H9 (cell line): ENCODE measurements around the gene PMS1. TPM values are rescaled to one million over a fixed set of nuclear protein-coding genes. Genes with fewer than 3 reads are reported as not detected.

Experiments used
- DNase-seq: peaks from one replicate; pipeline ENCODE4 v3.0.0-alpha.2; 2017
- H2AFZ ChIP-seq: one replicate; pipeline ENCODE4 v1.6.1; 2013; ENCODE audit warnings: mild to moderate bottlenecking, low read length, control low read depth, moderate library complexity
- H2AK5ac ChIP-seq: 2 replicates; pipeline ENCODE4 v1.6.1; 2013; ENCODE audit warnings: low read length, control low read depth, mixed read lengths; ENCODE audit not compliant: insufficient read length
- H2BK120ac ChIP-seq: one replicate; pipeline ENCODE4 v1.6.1; 2013; ENCODE audit warnings: low read depth, mild to moderate bottlenecking, low read length, control low read depth, inconsistent platforms; ENCODE audit not compliant: poor library complexity, severe bottlenecking
- H2BK12ac ChIP-seq: 2 replicates; pipeline ENCODE4 v1.6.1; 2013; ENCODE audit warnings: low read length, control low read depth, mixed read lengths, low read depth; ENCODE audit not compliant: insufficient read length
- H2BK15ac ChIP-seq: 2 replicates; pipeline ENCODE4 v1.6.1; 2013; ENCODE audit warnings: low read depth, low read length, control low read depth
- H2BK20ac ChIP-seq: one replicate; pipeline ENCODE4 v1.6.1; 2013; ENCODE audit warnings: low read depth, mild to moderate bottlenecking, low read length, control low read depth, inconsistent platforms; ENCODE audit not compliant: poor library complexity, severe bottlenecking
- H2BK5ac ChIP-seq: 2 replicates; pipeline ENCODE4 v1.6.1; 2013; ENCODE audit warnings: low read length, control low read depth, mixed read lengths; ENCODE audit not compliant: insufficient read length
- H3K14ac ChIP-seq: 2 replicates; pipeline ENCODE4 v1.6.1; 2013; ENCODE audit warnings: low read length, control low read depth; ENCODE audit not compliant: insufficient read depth
- H3K18ac ChIP-seq: 2 replicates; pipeline ENCODE4 v1.6.1; 2013; ENCODE audit warnings: low read depth, mild to moderate bottlenecking, mixed read lengths, low read length, control low read depth; ENCODE audit not compliant: insufficient read length
- H3K23ac ChIP-seq: 2 replicates; pipeline ENCODE4 v1.6.1; 2013; ENCODE audit warnings: low read length, control low read depth, mixed read lengths, low read depth; ENCODE audit not compliant: insufficient read length
- H3K23me2 ChIP-seq: 2 replicates; pipeline ENCODE4 v1.6.1; 2013; ENCODE audit warnings: low read depth, mild to moderate bottlenecking, mixed read lengths, low read length, control low read depth; ENCODE audit not compliant: insufficient read length, poor library complexity, severe bottlenecking
- H3K27ac ChIP-seq: 2 replicates; pipeline ENCODE4 v1.5.1; 2013; ENCODE audit warnings: low read length, control low read depth, mixed read lengths, low read depth; ENCODE audit not compliant: insufficient read length
- H3K27me3 ChIP-seq: 2 replicates; pipeline ENCODE4 v1.6.1; 2013; ENCODE audit warnings: low read length, control low read depth, inconsistent platforms; ENCODE audit not compliant: insufficient read depth
- H3K4ac ChIP-seq: 2 replicates; pipeline ENCODE4 v1.6.1; 2013; ENCODE audit warnings: low read depth, mild to moderate bottlenecking, control low read depth, inconsistent platforms, low read length, moderate library complexity
- H3K4me1 ChIP-seq: 2 replicates; pipeline ENCODE4 v1.6.1; 2013; ENCODE audit warnings: low read length, control low read depth, inconsistent platforms; ENCODE audit not compliant: insufficient read depth
- H3K4me2 ChIP-seq: 2 replicates; pipeline ENCODE4 v1.6.1; 2013; ENCODE audit warnings: low read length, control low read depth, mixed read lengths; ENCODE audit not compliant: insufficient read length, insufficient read depth
- H3K56ac ChIP-seq: 2 replicates; pipeline ENCODE4 v1.6.1; 2013; ENCODE audit warnings: low read depth, mild to moderate bottlenecking, mixed read lengths, low read length, control low read depth; ENCODE audit not compliant: insufficient read length
- H3K79me1 ChIP-seq: 2 replicates; pipeline ENCODE4 v1.6.1; 2013; ENCODE audit warnings: low read depth, mild to moderate bottlenecking, moderate library complexity, low read length, control low read depth, inconsistent platforms; ENCODE audit not compliant: insufficient read depth, poor library complexity, severe bottlenecking
- H3K79me2 ChIP-seq: 2 replicates; pipeline ENCODE4 v1.6.1; 2013; ENCODE audit warnings: low read length, control low read depth, inconsistent platforms; ENCODE audit not compliant: insufficient read depth
- H3K9ac ChIP-seq: 2 replicates; pipeline ENCODE4 v1.6.1; 2013; ENCODE audit warnings: low read length, control low read depth, mixed read lengths; ENCODE audit not compliant: insufficient read length; ENCODE audit errors: extremely low read depth
- H3K9me3 ChIP-seq: one replicate; pipeline ENCODE4 v1.6.1; 2013; ENCODE audit warnings: low read depth, low read length, inconsistent platforms; ENCODE audit not compliant: control insufficient read depth
- H3T11ph ChIP-seq: one replicate; pipeline ENCODE4 v1.6.1; 2013; ENCODE audit warnings: mild to moderate bottlenecking, low read length, control low read depth, inconsistent platforms
- H4K20me1 ChIP-seq: one replicate; pipeline ENCODE4 v1.6.1; 2013; ENCODE audit not compliant: control insufficient read depth, insufficient read length, insufficient read depth
- H4K5ac ChIP-seq: 2 replicates; pipeline ENCODE4 v1.6.1; 2013; ENCODE audit warnings: low read depth, mild to moderate bottlenecking, mixed read lengths, low read length, control low read depth; ENCODE audit not compliant: insufficient read length
- H4K8ac ChIP-seq: replicated peaks from 2 replicates; pipeline ENCODE4 v1.6.1; 2013; ENCODE audit warnings: low read length, control low read depth, mixed read lengths, low read depth; ENCODE audit not compliant: insufficient read length
- H4K91ac ChIP-seq: 2 replicates; pipeline ENCODE4 v1.6.1; 2013; ENCODE audit warnings: low read depth, mild to moderate bottlenecking, moderate library complexity, mixed read lengths, low read length, control low read depth; ENCODE audit not compliant: insufficient read length
- H3K27ac Mint-ChIP-seq, 3 experiments: 2 replicates in 2 of 3; 3 replicates in 1 of 3; pipeline ENCODE4 v1.8.0; 2020 to 2021; ENCODE audit warnings: mixed read lengths in 3 of 3, mild to moderate bottlenecking in 1 of 3, moderate library complexity in 1 of 3
- H3K27me3 Mint-ChIP-seq: 2 replicates; pipeline ENCODE4 v1.8.0; 2021; ENCODE audit warnings: low read depth, mild to moderate bottlenecking, moderate library complexity, mixed read lengths
- H3K36me3 Mint-ChIP-seq, 3 experiments: 2 replicates in 2 of 3; 3 replicates in 1 of 3; pipeline ENCODE4 v1.8.0; 2020 to 2021; ENCODE audit warnings: low read depth in 3 of 3, mixed read lengths in 3 of 3; ENCODE audit not compliant: insufficient read depth in 1 of 3
- H3K4me1 Mint-ChIP-seq, 2 experiments: 2 replicates each; pipeline ENCODE4 v1.8.0; 2020; ENCODE audit warnings: mixed read lengths in 2 of 2
- H3K4me3 Mint-ChIP-seq, 2 experiments: 2 replicates in 1 of 2; 3 replicates in 1 of 2; pipeline ENCODE4 v1.8.0; 2020 to 2021; ENCODE audit warnings: mild to moderate bottlenecking in 2 of 2, mixed read lengths in 2 of 2, moderate library complexity in 1 of 2
- H3K9me3 Mint-ChIP-seq, 2 experiments: 2 replicates in 1 of 2; 3 replicates in 1 of 2; pipeline ENCODE4 v1.8.0; 2020; ENCODE audit warnings: mild to moderate bottlenecking in 2 of 2, mixed read lengths in 2 of 2, moderate library complexity in 1 of 2
- WGBS: extraction: QIAGEN DNeasy Blood & Tissue Kit; methylation state at CpG from one replicate; pipeline ENCODE4 v1.1.7; 2013; ENCODE audit warnings: missing lambda C conversion rate, low lambda C conversion rate, mixed read lengths; ENCODE audit not compliant: insufficient read length; ENCODE audit errors: extremely low coverage; 5-methylcytosine and 5-hydroxymethylcytosine counted together
- total RNA-seq: library from RNA; stranded (reverse); gene quantifications from 2 replicates; pipeline ENCODE4 v1.2.1, GENCODE V29; 2021
- TF ChIP-seq, protein P1 (sequence below): fragments of 200-600 bp; sonication (generic); conservative IDR thresholded peaks from 3 replicates; pipeline ENCODE4 v1.8.0; 2021; ENCODE audit warnings: antibody characterized with exemption, mild to moderate bottlenecking

Gene PMS1
- total RNA-seq, 1 experiment from 2014 or later = 47.2 TPM

DNA sequence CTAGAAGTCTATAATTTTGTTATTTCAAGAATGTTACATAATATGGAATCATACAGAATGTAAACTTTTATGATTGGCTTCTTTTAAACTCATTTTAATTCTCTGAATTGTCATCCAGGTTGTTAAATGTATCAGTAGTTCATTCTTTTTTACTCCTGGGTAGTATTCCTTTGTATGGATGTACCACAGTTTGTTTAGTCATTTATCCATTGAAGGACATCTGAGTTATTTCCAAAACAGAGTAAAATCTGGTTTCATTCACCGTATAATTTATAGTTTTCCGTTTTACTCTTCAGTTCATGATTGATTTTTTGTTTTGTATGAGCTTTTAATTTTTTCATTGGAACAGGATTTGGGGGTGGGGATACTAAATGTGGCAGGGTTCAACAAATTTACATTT lies 132.4 kb downstream of the PMS1 start:
- Mint-ChIP-seq H3K27me3 (peaks cover 3% of the 10 kb centered on the region), H3K36me3 (no peaks in the 10 kb centered on the region), H3K4me3 (no peak overlapping the region), H3K27ac (no peak overlapping the region), H3K9me3 (peaks cover 0 to 3% of the 10 kb centered on the region in 2 experiments; a peak in 1 of 5 replicates), H3K4me1 (no peaks in the 10 kb centered on the region)
- H3K56ac ChIP-seq = no peak overlapping the region
- H2AFZ ChIP-seq = no peak overlapping the region
- no peak overlapping the region for H3K18ac ChIP-seq
- H3K79me2 ChIP-seq = no peaks in the 10 kb centered on the region
- no peak overlapping the region for H3K27ac ChIP-seq
- WGBS = no CpG with 5 or more reads among the region's 2 CpGs
- H3K79me1 ChIP-seq = no peaks in the 10 kb centered on the region
- no peak for DNase-seq
- no peak overlapping the region for H4K91ac ChIP-seq
- H2BK15ac ChIP-seq = no peak overlapping the region
- TF ChIP-seq, protein P1, sequence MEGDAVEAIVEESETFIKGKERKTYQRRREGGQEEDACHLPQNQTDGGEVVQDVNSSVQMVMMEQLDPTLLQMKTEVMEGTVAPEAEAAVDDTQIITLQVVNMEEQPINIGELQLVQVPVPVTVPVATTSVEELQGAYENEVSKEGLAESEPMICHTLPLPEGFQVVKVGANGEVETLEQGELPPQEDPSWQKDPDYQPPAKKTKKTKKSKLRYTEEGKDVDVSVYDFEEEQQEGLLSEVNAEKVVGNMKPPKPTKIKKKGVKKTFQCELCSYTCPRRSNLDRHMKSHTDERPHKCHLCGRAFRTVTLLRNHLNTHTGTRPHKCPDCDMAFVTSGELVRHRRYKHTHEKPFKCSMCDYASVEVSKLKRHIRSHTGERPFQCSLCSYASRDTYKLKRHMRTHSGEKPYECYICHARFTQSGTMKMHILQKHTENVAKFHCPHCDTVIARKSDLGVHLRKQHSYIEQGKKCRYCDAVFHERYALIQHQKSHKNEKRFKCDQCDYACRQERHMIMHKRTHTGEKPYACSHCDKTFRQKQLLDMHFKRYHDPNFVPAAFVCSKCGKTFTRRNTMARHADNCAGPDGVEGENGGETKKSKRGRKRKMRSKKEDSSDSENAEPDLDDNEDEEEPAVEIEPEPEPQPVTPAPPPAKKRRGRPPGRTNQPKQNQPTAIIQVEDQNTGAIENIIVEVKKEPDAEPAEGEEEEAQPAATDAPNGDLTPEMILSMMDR = no peak
- no peak overlapping the region for H3K4ac ChIP-seq
- H2BK20ac ChIP-seq = no peak overlapping the region
- no peak overlapping the region for H3T11ph ChIP-seq
- no peak overlapping the region for H2BK5ac ChIP-seq
- no peak overlapping the region for H3K4me2 ChIP-seq
- H2BK12ac ChIP-seq = no peak overlapping the region
- no peak overlapping the region for H2BK120ac ChIP-seq
- no peak overlapping the region for H3K9ac ChIP-seq
- no peak overlapping the region for H2AK5ac ChIP-seq
- H3K23ac ChIP-seq = no peak overlapping the region
- no peaks in the 10 kb centered on the region for H3K23me2 ChIP-seq
- H4K5ac ChIP-seq = no peak overlapping the region
- no peaks in the 10 kb centered on the region for H3K4me1 ChIP-seq
- H4K20me1 ChIP-seq = no peaks in the 10 kb centered on the region
- H3K27me3 ChIP-seq = no peaks in the 10 kb centered on the region
- H3K14ac ChIP-seq = no peak overlapping the region
- H4K8ac ChIP-seq = no peak overlapping the region
- no peaks in the 10 kb centered on the region for H3K9me3 ChIP-seq

Other genes starting within 250 kb of the PMS1 start
- gene SLC40A1, start 203.7 kb upstream of the PMS1 start, total RNA-seq = not detected in 2 replicates
- 48.5 TPM in 2 replicates for gene ASNSD1, start 123.0 kb upstream of the PMS1 start, total RNA-seq
- gene ANKAR, start 109.8 kb upstream of the PMS1 start, total RNA-seq = 1.6 and 2.0 TPM in 2 replicates
- 10.1 and 10.7 TPM in 2 replicates for gene OSGEPL1, start 21.7 kb upstream of the PMS1 start, total RNA-seq
- 56.4 and 59.7 TPM in 2 replicates for gene ORMDL1, start 111 bp upstream of the PMS1 start, total RNA-seq